Fibroblast of peridontal ligament (primary cell): ENCODE measurements around the gene MOV10.

Experiments
- DNase-seq: peaks from one replicate; pipeline ENCODE4 v3.0.0-alpha.2; 2010; ENCODE audit errors: extremely low read depth

The MOV10 gene

GRCh38 chr1:112731451-112731850, 57.0 kb downstream of the MOV10 start:
- DNase-seq, result no peak

- DNase-seq, result peak; percentile 35
Measured at GRCh38 chr1:112735752-112736151, 61.3 kb downstream of the MOV10 start.

- no peak for DNase-seq
Measured at GRCh38 chr1:112737573-112737972, 63.1 kb downstream of the MOV10 start.

- DNase-seq, result no peak
Measured at GRCh38 chr1:112743174-112744008, 68.9 kb downstream of the MOV10 start.

GRCh38 chr1:112744009-112744578, 69.6 kb downstream of the MOV10 start:
- peak; percentile 36 for DNase-seq

- DNase-seq, result no peak
Measured at GRCh38 chr1:112748396-112748795, 73.9 kb downstream of the MOV10 start.
